GM12873 (cell line): ENCODE data around the gene CST8.

ENCODE experiments used
- CTCF ChIP-seq: IDR thresholded peaks from 2 replicates; pipeline ENCODE4 v1.5.1; 2012; ENCODE audit warnings: low read depth, mild to moderate bottlenecking, moderate library complexity, low read length, control low read depth; ENCODE audit not compliant: insufficient read depth; ENCODE audit errors: missing control alignments

The CST8 gene

GRCh38 chr20:23490817-23491216, at the start of gene CST8:
Gene CST8 (plus strand): TSS chr20:23491117. CDS start chr20:23491668, 551 bp downstream.
- TF ChIP-seq CTCF: no peak

GRCh38 chr20:23441850-23442313, 49.0 kb upstream of the CST8 start:
- TF ChIP-seq CTCF: peak; percentile 98

- no peak for TF ChIP-seq CTCF
These were observed 48.5 kb upstream of the CST8 start for GRCh38 chr20:23442436-23442835.

- no peak for TF ChIP-seq CTCF
These were observed 46.1 kb upstream of the CST8 start for GRCh38 chr20:23444859-23445258.

GRCh38 chr20:23445596-23446217, 45.2 kb upstream of the CST8 start:
- TF ChIP-seq CTCF: no peak

GRCh38 chr20:23446505-23446904, 44.4 kb upstream of the CST8 start:
- peak; percentile 69 for TF ChIP-seq CTCF

- no peak for TF ChIP-seq CTCF
These were observed 42.8 kb upstream of the CST8 start for GRCh38 chr20:23448167-23448566.
